NCI-H1436 (cell line): ENCODE measurements around the gene DCDC1.

Experiments used
- DNase-seq: peaks from one replicate; lab custom pipeline; 2025; lab: John Stamatoyannopoulos, UW

Gene DCDC1

GRCh38 chr11:31369348-31370329 lies at the start of gene DCDC1, which contains the start of gene DNAJC24:
DCDC1 (minus strand) TSS chr11:31369739; CDS start chr11:31328280, 41,459 bp downstream.
DNAJC24 (plus strand) TSS chr11:31369860; CDS start chr11:31370749, 889 bp downstream.
- peak; percentile 90 for DNase-seq

- no peak for DNase-seq
Observed at GRCh38 chr11:31419138-31419537, 49.6 kb upstream of the DCDC1 start.

- DNase-seq: no peak
Observed at GRCh38 chr11:31417816-31418215, 48.3 kb upstream of the DCDC1 start.

GRCh38 chr11:31417357-31417756 lies 47.8 kb upstream of the DCDC1 start:
- no peak for DNase-seq

- no peak for DNase-seq
Observed at GRCh38 chr11:31415435-31415834, 45.9 kb upstream of the DCDC1 start.

- DNase-seq: no peak
Observed at GRCh38 chr11:31414338-31414737, 44.8 kb upstream of the DCDC1 start.

GRCh38 chr11:31412946-31413345 lies 43.4 kb upstream of the DCDC1 start:
- no peak for DNase-seq

GRCh38 chr11:31408201-31408600 lies 38.7 kb upstream of the DCDC1 start:
- DNase-seq: no peak

GRCh38 chr11:31404614-31405013 lies 35.1 kb upstream of the DCDC1 start:
- no peak for DNase-seq

GRCh38 chr11:31397239-31397834 lies 27.8 kb upstream of the DCDC1 start:
- peak; percentile 32 for DNase-seq

- no peak for DNase-seq
Observed at GRCh38 chr11:31387379-31387778, 17.8 kb upstream of the DCDC1 start.

GRCh38 chr11:31383116-31383515 lies 13.6 kb upstream of the DCDC1 start:
- DNase-seq: no peak

GRCh38 chr11:31375879-31376278 lies 6.3 kb upstream of the DCDC1 start:
- no peak for DNase-seq

GRCh38 chr11:31366795-31367194 lies 2.7 kb downstream of the DCDC1 start:
- DNase-seq: no peak

GRCh38 chr11:31361743-31362142 lies 7.8 kb downstream of the DCDC1 start:
- no peak for DNase-seq

- no peak for DNase-seq
Observed at GRCh38 chr11:31355817-31356216, 13.7 kb downstream of the DCDC1 start.

GRCh38 chr11:31355131-31355530 lies 14.4 kb downstream of the DCDC1 start:
- no peak for DNase-seq

GRCh38 chr11:31351168-31351567 lies 18.4 kb downstream of the DCDC1 start:
- no peak for DNase-seq

GRCh38 chr11:31340903-31341572 lies 28.5 kb downstream of the DCDC1 start:
- DNase-seq: no peak

- no peak for DNase-seq
Observed at GRCh38 chr11:31337806-31338205, 31.7 kb downstream of the DCDC1 start.

- no peak for DNase-seq
Observed at GRCh38 chr11:31328697-31329096, 40.8 kb downstream of the DCDC1 start.

- DNase-seq: no peak
Observed at GRCh38 chr11:31327417-31327816, 42.1 kb downstream of the DCDC1 start.
